GM18868 (cell line): ENCODE results near the gene ABHD2.
"Not testable (repeated sequence)": the region's sequence is repeated elsewhere in the genome, so short reads cannot be mapped to it uniquely, and the experiment has no call there.

ENCODE experiments used
- ATAC-seq: cut with Tn5 transposase; IDR thresholded peaks from one replicate; pipeline ENCODE4 v1.9.1; 2021; ENCODE audit warnings: mild to moderate bottlenecking, moderate library complexity; ENCODE audit not compliant: unreplicated experiment

Gene ABHD2

GRCh38 chr15:89118481-89118989, 30.3 kb downstream of the ABHD2 start:
- no peak for ATAC-seq

DNA sequence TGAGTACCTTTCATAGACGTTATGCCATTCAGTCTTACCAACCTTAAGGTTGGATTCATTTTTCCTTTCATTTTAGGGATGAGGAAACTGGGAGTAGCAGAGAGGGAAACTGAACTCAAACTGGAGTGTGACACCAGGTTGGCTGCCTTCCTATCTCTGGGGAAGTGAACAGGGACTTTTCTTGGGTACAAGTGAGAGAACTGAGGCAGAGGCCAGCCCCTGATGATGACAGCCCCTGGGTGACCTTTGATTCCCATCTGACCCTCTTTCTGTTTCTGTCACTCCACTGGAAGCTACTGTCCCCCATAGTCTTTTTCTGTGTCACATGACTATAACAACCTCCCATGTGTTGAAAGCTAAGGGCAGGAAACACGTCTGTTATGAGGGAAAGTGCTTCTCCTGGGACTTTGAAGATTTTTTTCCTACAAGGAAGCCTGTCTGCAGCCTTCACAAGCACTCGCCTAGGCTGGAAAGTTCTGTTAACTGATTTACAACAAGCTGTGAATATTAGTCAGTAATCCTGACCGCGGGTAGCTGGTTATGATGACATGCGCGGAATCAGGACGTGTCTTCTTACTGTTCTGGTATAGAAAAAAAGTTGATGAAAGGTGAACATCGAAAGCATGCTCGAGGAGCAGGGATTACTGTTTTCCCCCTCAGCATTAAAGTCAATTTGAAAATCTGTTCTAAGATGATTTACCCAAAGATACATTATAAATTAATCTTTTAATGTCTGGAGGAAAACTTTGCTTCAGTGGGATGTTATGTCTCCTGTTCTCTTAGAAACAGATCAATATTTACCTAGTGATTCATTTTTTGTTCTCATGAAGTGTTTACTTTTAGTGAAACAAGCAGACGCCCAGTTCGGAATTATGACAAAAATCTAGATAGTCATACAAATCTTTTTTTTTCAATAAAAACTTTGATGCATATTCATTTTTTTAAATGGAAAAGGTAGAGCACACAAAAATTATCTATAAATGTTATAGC, 31.5 kb downstream of the ABHD2 start:
- no peak for ATAC-seq

DNA sequence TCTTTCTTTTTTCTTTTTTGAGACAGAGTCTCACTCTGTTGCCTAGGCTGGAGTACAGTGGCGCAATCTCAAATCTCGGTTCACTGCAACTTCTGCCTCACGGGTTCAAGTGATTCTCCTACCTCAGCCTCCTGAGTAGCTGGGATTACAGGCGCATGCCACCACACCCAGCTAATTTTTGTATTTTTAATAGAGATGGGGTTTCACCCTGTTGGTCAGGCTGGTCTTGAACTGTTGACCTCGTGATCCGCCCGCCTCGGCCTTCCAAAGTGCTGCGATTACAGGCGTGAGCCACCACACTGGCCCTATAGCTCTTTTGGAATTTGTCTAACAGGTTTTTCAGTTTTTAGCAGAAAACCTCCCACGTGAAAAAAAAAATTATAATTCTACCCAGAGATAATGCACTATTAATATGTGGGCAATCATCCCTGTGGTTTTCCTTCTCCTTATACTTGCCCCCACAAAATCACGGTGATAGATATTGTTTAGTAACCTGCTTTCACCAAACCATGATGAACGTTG, 32.3 kb downstream of the ABHD2 start:
- not testable (repeated sequence) for ATAC-seq

DNA sequence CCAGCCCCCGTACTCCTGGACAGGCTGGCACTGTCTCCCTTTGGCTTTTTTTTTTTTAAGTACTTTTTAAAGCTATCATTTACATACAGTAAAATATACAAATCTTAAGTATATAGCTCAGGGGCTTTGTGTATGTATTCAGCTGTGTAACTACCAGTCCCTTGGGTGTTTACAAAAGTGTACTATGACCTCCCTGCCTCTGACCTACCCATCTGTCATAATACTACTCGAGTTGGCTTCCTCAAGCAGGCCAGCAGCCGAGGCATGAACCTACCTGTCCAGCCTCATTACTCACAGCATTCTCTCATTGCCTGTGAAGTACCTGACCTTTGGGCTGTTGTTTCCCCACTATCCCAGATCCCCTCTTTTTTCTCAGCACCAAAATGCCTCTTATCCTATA, 33.2 kb downstream of the ABHD2 start:
- ATAC-seq: no peak

DNA sequence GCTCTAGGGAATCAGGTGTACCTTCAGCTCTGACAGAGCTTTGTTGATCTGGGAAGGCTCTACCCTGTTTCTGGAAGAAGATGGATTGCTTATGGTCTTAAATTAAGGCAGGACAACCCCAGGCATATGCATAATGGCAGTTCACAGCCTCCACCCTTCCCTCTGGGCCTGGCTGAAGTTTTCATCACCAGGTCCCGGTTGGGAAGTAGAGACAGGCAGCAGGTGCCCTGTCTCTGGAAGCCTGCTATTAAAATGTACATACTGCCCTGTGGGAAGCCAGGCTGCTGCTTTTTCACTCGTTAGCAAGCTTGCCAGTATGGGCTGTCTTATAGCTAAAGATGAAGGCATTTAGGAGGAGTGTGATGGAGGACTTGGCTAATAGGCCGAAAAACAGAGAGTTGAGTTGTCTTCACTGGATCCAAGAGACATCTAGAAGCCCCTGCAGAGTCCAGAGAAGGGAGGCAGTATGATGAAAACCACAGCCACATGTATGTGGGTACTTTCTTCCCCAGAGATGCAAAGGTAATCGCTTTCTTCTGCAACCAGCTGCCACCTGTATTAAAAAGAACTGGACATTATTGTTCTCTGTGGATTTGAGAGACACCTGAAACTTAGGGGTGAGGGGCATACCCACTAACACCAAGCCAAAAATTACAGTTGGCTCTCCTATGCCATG, 34.4 kb downstream of the ABHD2 start:
- ATAC-seq: no peak

DNA sequence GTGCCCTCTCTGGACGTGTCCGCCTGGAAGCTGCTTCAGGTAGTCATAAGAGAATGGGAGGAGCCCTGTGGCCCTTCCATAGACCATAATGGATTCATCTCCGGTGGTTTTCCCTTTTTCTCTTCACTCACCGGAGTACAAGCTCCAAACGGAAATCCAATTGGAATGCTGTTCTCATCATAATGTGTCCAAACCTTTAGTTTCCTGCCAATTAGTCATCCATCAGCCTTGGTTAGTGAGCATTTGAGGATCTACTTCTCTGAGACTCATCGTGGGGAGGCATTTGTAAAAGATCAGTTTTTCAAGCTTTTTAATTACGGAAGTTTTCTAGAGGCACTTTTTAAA, 34.9 kb downstream of the ABHD2 start:
- ATAC-seq: no peak

DNA sequence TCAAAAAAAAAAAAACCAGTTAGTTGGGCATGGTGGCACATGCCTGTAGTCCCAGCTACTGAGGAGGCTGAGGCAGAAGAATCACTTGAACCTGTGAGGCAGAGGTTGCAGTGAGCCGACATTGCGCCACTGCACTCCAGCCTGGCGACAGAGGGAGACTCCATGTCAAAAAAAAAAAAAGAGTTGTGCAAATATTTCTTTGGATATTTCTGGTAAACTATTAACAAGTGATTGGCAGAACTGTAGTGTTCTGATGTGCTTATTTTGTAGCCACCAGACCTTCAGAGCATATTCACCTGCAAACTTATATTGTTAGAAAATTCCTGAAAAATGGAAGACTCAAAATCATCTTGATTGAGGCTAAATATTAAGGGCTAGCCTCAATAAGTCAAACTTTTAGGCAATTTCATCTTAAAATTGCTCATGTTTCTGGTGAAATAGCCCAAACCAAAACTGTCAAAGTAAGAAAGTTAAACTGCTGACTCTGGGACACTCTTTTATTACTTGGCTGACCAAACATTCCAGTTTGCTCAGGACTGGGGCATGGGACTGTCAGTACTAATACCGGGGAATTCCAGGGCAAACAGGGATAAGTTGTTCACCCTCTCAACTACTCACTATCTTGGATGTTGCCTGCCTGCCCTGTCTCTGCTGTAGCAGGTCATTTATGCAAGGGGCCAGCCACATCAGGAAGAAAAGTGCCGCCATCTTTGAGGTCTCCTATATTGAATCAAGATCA, 37.0 kb downstream of the ABHD2 start:
- ATAC-seq: no peak

GRCh38 chr15:89126009-89126408, 37.8 kb downstream of the ABHD2 start:
- no peak for ATAC-seq

DNA sequence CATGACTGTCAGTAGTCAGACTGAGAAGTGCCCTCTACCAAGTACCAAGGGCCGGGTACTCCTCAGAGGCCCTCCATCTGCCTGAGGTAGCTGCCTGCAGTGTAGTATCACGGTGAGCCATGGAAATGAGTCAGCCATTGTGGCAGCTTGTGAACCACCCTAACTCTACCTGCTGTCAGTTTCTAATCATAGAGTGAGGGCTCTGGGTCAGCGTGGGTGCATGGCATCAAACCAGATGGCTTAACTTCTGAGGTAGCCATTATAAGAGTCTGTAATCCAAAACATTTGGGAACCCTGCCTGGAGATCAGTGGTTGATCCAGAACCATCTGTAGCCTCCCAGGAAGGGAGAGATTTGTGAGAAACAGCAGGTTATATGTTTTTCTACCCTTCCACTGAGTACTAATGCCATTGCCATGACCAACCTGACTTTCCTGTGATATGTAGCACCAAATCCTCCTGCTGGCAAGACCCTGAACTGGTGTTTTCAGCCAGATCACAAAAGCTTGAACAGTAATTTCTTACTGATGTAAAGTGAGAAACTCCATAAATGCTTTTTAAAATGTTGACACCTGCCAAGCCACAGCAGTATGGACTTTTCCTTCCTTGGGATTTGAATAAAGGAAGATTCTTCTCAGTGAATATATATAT, 38.9 kb downstream of the ABHD2 start:
- ATAC-seq: no peak

- no peak for ATAC-seq
Observed at GRCh38 chr15:89128320-89129122, 40.3 kb downstream of the ABHD2 start.

GRCh38 chr15:89129123-89129815, 41.0 kb downstream of the ABHD2 start:
- no peak for ATAC-seq

DNA sequence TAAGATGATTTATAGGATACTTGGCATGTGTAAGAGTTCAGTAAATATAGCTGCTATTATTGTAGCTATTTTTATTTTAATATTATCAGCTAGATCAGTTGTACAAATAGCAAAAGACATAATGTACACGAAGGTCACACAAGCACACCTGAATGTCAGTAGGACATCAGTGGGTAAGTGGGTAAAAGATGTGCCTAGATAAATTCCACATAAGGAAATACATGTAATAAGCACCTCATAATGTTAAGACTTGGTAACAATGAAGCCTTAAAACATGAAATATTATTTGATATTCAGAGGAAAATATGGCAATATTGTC, 41.5 kb downstream of the ABHD2 start:
- ATAC-seq: no peak

- no peak for ATAC-seq
Observed at GRCh38 chr15:89130201-89130600, 41.9 kb downstream of the ABHD2 start.

- no peak for ATAC-seq
Observed at GRCh38 chr15:89131731-89132130, 43.5 kb downstream of the ABHD2 start.

DNA sequence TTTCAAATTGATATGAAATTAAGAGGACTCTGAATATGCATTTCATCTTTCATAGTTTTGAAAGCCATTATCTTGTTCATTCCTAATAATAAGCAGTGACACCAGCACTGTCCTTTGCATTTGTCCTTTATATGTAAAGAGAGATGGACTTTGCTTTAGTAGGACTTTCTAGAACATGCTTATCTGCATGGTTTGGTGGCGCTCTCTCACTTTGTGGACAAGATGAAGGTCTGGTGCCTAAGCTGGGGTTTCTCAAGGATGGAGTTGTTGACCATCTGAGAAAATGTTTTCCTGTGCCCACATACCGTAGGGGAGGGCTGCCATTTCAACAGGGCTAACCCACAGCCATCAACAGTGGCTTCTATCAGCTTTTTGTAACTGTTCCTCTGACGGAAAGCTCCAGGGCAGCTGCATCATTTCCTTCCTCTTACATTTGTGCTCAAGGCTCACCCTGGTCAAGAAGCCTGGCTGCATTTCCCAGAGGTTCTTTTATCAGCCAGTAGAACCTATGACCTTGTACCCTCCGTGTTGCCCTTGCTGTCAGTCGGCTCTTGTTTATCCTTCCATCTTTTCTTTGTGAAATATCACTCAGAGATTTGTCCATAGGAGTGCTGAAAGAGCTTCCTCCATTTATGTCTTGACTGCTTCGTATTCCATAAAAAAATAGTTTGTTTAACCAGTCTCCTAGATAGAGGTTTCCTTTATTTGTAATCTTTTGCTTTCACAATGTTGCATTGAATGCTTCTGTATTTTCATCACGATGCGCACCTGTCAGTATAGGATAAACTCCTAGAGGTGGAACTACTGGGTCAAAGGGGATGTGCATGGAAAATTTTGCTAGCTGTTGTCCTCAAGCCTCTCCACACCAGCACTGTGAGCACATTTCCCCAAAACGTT, 44.6 kb downstream of the ABHD2 start:
- no peak for ATAC-seq

DNA sequence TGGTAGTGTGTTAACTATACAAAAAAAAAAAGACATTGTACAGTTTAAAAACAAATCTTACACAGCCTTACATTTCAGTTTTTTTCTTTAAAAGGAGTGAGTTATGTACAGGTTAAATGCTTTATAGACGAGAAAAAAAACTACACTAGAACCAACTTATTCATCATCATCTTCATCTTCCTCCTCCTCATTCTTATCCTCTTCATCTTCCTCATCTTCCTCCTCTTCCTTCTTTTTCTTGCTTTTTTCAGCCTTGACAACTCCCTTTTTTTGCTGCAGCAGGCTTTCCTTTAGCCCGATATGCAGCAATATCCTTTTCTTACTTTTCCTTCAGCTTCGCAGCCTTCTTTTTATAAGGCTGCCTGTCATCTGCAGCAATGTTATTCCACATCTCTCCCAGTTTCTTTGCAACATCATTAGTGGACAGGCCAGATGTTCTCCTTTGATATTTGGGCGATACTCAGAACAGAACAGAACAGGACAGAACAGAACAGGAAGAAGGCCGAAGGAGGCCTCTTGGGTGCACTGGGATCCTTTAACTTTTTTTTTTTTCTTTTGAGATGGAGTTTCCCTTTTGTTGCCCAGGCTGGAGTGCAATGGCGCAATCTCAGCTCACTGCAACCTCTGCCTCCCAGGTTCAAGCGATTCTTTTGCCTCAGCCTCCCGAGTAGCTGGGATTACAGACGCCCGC, 47.3 kb downstream of the ABHD2 start:
- not testable (repeated sequence) for ATAC-seq

DNA sequence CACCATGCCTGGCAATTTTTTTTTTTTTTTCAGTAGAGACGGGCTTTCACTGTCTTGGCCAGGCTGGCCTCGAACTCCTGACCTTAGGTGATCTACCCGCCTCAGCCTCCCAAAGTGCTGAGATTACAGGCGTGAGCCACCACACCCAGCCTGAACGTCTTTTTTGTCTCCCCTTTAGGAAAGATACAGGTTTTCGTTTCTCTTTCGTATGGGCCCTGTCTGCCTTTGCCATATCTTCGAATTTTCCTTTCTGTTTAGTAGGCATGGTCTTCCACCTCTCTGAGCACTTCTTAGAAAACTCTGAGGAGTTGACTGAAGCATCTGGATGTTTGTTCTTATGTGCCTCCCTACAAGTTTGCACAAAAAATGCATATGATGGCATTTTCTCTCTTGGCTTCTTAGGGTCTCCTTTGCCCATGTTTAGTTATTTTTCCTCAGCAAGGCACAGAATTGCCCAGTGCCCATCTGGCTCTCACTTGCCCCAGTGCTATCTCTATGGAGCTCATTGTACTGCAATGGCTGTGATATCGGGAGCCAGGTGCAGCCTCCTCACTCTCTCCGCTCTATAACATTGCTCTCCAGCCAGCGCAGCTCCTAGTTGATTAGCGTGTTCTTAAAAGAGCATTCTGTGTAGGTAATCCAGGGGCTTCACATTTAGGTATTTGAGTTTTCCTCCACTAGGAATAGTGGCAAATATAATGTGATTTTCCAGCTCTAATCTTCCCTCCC, 48.0 kb downstream of the ABHD2 start:
- no peak for ATAC-seq
